ENCODE measurements around the gene CALCOCO2.
A peak's percentile ranks its signal among the peaks of the same experiment; 100 is the strongest.

Gene CALCOCO2

DNA sequence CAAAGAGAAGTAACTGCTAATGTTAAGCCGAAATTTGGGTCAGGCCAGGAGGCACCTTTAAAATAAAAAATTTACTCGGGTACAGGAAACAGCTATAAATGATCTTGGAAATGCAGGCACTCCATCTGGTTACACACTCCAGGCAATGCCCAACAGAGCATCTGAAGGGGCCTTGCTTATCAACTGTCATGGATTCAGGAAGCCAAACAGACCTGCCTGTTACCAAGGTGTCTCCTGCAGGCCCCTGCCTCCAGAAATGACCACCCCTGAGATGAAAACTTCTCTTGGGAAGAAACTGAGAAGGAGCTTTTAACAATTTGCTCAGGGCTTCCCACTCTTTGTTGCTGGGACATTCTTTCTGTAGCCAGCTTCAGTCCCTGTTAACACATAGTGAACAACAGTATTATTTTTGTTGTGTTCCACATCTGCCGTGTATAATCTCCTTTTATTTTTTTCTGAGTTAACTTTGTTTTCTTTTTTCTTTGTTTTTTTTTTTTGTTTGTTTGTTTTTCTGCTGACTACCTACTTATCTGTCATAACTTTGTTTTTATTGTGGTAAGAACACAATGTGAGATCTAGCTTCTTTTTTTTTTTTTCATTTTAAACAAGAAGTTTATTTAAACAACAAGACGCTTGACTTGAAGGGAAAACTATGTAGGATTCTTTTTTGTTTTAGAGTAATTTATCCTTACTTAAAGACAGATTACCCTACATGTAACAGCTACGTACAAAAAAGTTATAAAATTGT is 43.0 kb downstream of the CALCOCO2 start:
- DNase-seq (ENCODE audit: low read depth), result no peak

DNA sequence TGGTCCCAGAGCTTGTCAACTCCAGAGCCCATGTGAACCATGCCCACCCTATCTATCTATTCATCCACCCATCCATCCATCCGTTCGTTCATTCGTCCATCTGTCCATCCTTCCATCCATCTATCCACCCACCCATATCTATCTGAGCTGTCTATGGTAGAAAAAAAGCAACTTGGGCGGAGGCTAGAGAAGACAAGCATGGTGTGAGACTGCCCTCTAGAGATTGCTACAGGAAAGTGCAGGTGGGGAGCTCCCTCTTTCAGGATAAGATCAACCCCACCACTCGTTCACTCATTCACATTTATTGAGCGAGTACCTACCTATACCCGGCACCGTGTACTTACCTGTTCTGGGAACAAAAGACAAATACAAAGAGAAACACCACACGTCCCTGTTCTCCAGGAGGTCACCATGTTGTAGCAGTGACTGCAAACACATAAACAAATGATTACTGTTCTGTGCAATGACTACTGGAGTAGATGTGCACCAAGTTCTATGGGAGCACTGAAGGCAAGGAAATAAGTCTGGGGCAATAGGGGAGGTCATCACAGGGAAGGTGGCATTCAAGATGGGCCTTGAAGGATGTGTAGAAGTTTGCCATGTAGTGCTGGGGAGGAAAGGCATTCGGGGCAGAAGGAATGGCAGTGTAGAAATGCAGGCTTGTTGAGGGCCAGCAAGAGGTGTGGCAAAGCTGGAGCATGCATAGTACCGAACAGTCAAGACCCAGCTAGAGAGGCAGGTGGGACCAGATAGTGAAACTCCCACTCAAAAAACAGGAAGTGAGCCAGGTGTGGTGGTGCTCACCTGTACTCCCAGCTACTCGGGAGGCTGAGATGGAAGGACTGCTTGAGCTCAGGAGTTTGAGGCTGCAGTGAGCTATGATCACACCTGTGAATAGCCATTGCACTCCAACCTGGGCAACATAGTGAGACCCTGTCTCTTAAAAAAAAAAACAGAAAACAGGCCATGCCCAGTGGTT is 48.4 kb downstream of the CALCOCO2 start:
- peak; percentile 39 for DNase-seq (ENCODE audit: low read depth)

DNA sequence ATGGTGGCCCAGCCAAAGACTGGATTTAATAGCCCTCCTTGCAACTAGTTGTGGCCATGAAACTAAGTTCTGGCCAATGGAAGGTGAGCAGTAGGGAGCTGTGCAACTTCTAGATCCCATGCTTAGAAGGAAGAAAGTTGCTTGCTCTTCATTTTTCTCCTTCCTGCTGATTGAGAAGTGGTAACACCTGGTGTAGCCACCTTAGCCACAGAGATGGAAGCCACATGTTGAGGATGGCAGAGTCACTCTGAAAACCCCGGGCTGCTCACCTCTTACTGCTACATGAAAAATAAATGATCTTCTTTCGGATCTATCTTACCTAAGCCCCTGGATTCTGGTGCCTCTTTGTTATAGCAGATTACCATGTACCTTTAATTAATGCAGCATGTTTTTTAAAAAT is 51.4 kb downstream of the CALCOCO2 start:
- DNase-seq (ENCODE audit: low read depth), result no peak

DNA sequence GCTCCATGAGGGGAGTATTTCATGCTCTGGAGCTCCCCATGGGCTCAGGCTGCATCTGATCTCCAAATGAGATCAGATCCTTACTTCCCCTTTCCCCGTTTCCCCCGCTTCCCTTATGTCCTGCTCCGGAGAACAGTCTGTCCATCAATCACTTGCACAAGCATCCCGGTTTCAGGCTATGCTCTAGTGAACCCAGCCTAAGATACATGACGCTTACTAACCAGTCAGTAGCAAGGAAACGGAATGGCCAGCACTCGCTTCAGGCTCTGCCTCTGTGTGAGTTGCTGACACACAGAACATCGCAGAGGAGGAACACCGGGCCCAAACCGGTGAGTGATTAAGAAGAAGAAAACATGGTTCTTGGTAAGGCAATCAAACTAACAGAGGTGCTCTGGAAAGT is 52.3 kb downstream of the CALCOCO2 start:
- DNase-seq (ENCODE audit: low read depth), result no peak

DNA sequence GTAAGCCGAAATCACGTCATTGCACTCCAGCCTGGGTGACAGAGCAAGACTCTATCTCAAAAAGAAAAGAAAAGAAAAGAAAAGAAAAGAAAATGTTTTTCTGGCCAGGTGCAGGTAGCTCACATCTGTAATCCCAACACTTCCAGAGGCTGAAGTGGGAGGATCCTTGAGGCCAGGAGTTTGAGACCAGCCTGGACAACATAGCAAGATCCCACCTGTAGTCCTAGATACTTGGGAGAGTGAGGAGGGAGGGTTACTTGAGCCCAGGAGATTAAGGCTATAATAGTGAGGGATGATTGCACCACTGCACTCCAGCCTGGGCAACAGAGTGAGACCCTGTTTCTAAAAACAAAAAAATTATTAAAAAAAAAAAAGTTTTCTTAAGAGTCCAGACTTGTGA is 59.3 kb downstream of the CALCOCO2 start:
- DNase-seq (ENCODE audit: low read depth), result no peak

DNA sequence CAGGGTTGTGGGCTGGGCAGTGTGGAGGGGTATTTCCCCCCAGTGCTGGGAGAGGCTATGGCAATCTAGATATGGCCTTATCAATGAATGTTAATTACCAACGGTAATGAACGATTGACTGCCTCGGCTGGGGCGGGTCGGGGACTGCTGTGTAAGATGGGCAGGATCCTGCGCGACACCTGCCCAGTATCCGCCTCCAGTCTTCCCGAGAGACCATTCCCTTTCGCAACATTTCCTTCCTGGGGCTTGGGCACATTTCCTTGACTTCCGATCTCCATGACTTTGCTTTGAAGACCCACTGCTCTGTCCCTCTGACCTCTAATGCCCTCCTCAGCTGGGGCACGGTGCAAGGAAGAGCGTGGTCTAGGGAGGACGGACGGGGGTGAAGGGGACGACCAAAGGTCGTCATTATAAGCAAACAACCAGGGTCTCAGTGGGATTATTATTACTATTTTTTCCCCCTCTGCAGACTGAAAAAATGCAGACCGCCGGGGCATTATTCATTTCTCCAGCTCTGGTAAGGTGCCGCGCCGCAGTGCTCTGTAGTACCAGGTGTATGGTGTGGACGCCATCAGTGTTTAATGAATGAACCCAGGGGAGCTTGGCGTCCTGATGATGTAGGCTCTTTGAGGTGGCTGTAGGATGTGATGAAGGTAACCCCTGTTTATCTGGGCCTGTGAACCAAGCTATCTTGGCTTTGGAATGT is 62.3 kb downstream of the CALCOCO2 start:
- DNase-seq (ENCODE audit: low read depth), result no peak

DNA sequence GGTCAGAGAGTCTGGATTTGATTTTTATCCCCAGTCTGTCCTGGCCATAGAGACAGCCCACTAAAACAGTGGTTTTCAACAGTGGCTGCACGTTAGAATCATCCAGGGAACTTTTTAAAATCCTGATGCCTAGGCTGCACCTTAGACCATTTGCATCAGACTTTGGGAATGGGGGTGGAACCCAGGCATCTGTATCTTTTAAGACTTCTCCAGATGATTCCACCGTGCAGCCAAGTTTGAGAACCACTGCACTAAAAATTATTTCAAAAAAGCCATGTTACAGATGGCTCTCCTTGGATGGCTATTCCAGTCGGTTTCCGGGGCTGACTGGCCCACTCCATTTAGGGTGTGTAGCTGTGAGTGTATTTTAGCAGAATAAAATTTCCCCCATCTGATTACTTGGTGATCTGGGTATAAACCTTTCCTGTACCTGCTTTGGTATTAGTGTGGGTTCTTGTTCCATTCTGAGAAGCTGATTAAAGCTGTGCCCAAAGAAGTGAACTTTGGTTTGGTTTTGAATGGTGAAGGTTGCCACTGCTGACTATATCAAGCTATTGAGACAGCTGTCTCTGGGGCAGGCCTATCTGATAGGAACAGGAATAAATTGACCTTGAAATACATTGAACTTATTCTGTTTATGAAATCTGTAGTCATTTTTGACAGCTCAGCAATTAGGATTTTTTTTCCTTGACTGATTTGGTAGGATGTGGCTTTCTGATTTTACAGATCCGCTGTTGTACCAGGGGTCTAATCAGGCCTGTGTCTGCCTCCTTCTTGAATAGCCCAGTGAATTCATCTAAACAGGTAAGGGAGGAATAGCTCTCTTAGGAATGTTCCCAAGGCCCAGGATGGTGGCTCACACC is 63.0 kb downstream of the CALCOCO2 start:
- DNase-seq (ENCODE audit: low read depth), result no peak

DNA sequence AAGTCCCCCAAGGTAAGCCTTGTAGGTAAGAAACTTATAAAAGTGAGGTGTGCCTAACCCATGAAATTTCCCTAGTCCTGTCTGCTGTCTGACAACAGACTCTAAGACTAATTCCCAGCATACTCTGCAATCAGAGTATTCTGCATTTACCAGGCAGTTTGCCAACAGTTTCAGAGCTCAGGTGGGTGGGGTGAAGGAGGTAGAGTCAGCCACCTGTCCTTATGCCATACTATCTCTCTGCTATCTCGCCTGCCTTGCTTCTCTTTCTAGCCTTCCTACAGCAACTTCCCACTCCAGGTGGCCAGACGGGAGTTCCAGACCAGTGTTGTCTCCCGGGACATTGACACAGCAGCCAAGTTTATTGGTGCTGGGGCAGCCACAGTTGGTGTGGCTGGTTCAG is 64.1 kb downstream of the CALCOCO2 start:
- no peak for DNase-seq (ENCODE audit: low read depth)

DNA sequence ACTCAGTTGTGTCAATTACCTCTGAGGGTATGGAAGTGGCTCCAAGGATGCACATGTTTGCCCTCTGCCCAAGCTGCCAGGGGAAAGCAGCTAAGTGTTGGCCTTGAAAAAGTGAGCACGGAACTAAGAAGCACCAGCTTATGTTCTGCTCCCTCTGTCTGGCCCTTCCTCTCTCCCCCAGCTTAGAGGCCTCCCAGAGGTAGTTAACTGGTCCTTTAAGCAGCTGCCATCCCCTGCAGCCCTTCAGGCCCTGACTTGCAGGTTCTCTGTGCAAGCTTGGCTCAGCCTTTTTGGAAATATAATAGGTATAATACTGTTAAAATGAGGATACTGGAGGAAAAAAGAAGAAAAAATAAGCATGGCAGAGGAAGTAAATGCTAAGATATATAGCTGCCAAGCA is 70.4 kb downstream of the CALCOCO2 start:
- no peak for DNase-seq (ENCODE audit: low read depth)

DNA sequence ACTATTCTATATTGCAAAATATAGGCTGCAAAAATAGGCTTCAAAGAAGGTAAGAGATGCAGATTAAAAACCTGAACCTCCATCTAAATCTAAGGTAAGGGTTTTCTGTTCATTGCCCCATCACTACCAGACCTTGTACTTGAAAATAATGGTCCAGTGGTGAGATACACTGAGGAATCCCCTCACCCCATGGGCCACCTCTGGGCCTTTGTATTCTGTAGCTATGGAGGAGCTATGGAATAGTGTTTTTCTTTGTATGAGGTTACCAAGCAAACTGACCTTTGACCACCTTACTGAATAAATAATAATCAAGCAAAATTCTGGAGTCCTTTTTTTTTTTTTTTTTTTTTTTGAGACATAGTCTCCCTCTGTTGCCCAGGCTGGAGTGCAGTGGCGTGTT is 72.6 kb downstream of the CALCOCO2 start:
- no peak for DNase-seq (ENCODE audit: low read depth)

DNA sequence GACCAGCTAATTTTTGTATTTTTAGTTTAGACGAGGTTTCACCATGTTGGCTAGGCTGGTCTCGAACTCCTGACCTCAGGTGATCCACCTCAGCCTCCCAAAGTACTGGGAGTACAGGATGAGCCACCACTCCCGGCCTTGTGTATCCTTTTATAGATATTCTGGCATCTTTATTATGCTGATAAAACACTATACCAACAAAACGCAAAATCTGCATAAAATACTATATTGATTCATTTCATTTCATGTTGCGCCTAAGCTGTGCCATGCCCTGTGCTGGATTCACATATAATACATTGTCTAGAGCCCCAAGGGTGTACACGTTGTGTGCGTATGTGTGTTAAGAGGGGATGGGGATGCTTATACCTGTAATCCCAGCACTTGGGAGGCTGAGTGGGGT is 73.6 kb downstream of the CALCOCO2 start:
- DNase-seq (ENCODE audit: low read depth), result no peak

DNA sequence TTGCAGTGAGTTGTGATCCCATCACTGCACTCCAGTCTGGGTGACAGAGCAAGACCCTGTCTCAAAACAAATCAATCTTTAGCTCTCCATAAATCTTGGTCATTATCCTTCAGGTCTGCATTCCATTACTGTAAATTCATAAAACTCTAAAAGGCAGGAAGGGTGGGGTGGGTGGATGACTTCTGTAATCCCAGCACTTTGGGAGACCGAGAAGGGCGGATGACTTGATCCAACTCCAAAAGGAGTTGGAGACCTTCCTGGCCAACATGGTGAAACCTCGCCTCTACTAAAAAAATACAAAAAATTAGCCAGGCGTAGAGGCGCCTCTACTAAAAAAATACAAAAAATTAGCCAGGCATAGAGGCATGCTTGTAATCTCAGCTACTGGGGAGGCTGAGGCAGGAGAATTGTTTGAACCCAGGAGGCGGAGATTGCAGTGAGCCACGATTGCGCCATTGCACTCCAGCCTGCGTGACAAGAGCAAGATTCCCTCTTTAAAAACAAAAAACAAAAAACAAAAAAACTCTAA is 75.2 kb downstream of the CALCOCO2 start:
- no peak for DNase-seq (ENCODE audit: low read depth)

DNA sequence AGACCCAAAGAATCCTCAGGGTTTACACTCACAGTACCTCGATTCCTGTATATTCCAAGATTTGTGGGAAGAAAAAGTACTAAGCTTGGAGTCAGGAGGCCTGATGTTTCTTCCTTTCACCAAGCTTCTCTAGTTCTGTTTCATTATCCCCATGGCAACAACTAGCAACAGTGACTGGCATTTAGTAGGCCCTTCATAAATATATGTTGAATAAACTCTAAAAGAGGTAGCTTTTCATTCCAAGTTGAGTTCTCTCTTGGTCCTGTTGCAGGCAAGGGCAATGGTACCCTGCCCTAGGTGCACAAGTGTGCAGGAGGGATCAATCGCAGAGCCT is 76.8 kb downstream of the CALCOCO2 start:
- no peak for DNase-seq (ENCODE audit: low read depth)

DNA sequence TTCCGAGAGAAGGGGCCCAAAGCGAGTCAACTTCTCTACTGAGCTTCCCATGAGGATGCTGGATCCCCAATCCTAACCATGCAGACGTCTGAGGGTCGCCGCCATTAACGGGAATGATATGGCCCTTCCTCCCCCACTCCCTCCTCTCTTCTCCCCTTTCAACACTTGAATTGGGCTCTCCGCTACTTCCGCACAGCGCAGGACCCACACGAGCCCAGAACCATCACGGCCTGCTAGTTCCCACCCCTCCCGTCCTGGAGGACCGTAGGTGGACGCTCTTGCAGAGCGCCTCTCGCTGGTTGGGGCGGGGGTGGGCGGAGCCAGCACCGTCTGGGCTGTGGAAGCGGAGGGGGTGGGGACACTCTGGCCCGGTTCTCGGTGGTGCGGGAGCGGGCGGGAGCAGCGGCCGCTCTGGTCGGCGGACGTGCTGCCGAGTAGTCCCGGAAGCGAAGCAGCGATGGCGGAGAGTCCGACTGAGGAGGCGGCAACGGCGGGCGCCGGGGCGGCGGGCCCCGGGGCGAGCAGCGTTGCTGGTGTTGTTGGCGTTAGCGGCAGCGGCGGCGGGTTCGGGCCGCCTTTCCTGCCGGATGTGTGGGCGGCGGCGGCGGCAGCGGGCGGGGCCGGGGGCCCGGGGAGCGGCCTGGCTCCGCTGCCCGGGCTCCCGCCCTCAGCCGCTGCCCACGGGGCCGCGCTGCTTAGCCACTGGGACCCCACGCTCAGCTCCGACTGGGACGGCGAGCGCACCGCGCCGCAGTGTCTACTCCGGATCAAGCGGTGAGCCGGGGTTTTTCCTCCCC is 77.4 kb downstream of the CALCOCO2 start, which contains the start of gene UBE2Z:
TSS of gene UBE2Z (plus strand) at position 361 of the 797 bp plus-strand sequence. CDS start at position 458, 97 bp downstream.
- DNase-seq (ENCODE audit: low read depth), result peak; percentile 80

DNA sequence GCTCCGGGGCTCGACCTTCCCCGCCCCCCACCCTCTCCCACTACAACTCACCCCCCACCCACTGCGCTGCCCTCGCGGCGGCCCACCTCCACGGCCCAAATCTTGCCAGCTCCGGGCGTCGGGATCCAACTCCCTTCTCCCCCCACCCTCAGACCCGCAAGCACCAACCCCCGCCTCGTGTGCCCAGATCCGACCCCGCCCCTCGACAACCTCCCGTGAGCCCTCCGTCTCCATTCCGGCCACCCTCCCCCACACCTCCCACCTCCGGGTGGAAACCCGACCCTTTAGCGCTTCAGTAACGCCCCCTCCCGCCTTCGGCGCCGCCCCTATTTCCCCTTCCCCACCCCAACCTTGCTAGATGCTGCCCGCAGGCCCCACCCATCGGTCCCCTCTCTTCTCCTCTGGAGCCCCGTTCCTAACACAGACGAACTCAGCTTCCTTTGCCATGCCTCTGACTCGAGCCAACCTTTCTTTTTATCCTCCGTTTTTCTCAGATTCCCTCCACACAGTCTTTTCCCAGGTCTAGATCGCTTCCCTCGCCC is 78.1 kb downstream of the CALCOCO2 start:
- peak; percentile 52 for DNase-seq (ENCODE audit: low read depth)

DNA sequence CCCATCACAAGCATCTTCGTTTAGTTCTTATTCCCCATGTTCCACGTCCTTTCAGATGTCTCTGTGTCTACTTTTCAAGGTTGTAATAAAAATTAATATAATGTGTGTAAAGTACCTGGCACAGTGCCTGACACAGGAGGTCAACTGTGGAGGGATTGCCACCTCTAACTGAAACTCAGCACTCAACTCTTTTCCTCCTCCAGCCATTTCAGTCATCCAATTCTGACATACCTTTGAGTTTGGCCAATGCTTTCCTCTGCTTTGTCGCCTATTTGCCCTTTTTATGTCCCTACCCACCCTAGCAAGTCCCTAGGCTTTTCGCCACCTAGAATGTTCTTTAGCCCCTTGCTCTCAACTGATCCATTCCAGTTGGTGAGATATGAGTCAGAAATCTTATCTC is 78.9 kb downstream of the CALCOCO2 start:
- DNase-seq (ENCODE audit: low read depth), result no peak

DNA sequence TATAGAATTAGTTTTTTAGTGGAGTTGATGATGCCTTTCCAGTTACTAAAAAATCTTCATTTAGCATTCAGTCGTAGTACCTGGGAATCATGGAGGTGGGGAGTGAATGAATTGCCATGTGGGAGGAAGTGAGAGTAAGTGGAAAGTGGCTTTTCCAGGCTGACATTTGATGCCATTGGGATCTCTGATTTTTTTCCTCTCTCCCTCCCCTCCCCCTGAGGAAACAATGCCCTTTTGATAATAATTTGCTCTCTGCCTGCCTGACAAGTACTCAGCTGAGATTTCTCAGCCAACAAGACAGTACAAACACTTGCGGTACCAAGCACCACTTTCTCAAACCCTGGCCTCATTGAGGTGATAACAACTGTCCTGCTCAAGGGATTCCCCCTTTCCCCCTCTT is 79.5 kb downstream of the CALCOCO2 start:
- DNase-seq (ENCODE audit: low read depth), result no peak

DNA sequence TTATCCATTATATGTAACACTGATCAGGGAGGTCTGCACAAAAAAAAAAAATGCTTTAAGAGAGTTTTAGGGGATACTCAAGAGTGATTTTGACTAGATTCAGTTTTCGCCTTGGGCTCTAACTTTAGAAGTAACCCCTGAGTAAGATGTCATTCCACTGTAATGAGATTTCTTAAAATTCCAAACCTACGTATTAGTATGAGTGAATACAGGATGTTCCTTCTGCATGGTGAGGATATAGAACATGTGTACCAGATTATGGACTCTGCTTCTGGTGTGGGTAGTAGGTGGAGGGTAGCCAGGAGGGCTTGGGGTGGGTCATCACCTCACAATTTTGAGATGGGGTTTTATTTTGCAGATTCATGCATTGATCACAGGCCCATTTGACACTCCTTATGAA is 81.6 kb downstream of the CALCOCO2 start:
- no peak for DNase-seq (ENCODE audit: low read depth)

Data from HS-5 (cell line).